Measurements from ENCODE around the gene NKTR. TPM values are rescaled to one million over a fixed set of nuclear protein-coding genes. Genes with fewer than 3 reads are reported as not detected.

The NKTR gene
- total and polyA plus RNA-seq, 9 of the 15 experiments (the other 6 are each of a cell fraction or from before 2014, with no cell fraction given) = 19.7 to 123 (median 92.6) TPM

DNA sequence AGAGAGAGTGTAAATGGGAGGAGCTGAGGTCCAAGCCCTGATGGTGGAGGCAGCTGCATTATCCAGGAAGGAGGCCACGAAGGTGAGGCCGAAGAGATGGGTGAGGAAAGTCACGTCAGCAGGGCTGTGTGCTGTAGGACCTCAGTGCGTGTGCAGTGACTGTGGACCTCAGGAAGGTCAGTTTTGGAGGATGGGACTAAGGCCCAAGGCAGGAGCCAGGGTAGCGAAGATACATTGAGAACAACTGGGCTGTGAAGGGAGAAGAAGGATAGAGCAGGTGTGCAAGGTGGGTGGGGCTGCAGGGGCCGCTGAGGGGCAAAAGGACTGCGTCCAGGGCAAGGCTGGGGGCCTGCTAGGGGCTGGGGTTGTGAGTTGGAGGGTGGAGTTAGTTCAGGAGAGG is 89.7 kb downstream of the NKTR start:
- H3K4me1 ChIP-seq (replicated peaks in 1 of 2; ENCODE audit: control insufficient read depth in 2 of 2, insufficient read depth in 2 of 2, low read length in 2 of 2) = peaks cover 0 to 21% of the 10 kb centered on the region in 2 experiments; a peak in 2 of 5 replicates
- no TSS peak for BruUV-seq (replicated peaks)
- ATAC-seq (no peak), DNase-seq (ENCODE audit: extremely low read depth in 1 of 4, low spot score in 3 of 4) (no peak), FAIRE-seq (no peak)
- H3K9me3 ChIP-seq (replicated peaks; ENCODE audit: control insufficient read depth, insufficient read depth, low read depth, low read length) = no peaks in the 10 kb centered on the region
- CTCF ChIA-PET (ENCODE audit: low intra/inter-chr PET ratio) = no interaction called here
- H3K4me2 ChIP-seq (ENCODE audit: insufficient read depth, low read length) = no peak overlapping the region
- in situ Hi-C loops (cut with MboI) = no loop called here
- H3K79me2 ChIP-seq (ENCODE audit: control insufficient read depth, insufficient read depth, low read length) = no peaks in the 10 kb centered on the region
- no peak overlapping the region for H2AFZ ChIP-seq (ENCODE audit: low read depth, low read length)
- no peak overlapping the region for H3K9ac ChIP-seq (ENCODE audit: insufficient read depth in 1 of 2, low read depth in 2 of 2, low read length in 2 of 2)
- peaks cover 19% of the 10 kb centered on the region; the same call in 1 of the 2 replicates for H4K20me1 ChIP-seq (replicated peaks; ENCODE audit: control insufficient read depth, insufficient read depth, low read length)
- TF ChIP-seq NRF1 (conservative IDR thresholded peaks at IDR 0.05 in 1 of 2, IDR thresholded peaks at IDR 0.05 in 1 of 2) (no peak), ZNF184 (CRISPR knock-in tag; IDR thresholded peaks at IDR 0.05) (no peak), HDGF (IDR thresholded peaks at IDR 0.05) (no peak), ZBTB7A (IDR thresholded peaks at IDR 0.05; ENCODE audit: borderline replicate concordance, control insufficient read depth, low read depth, low read length) (no peak), SAFB (IDR thresholded peaks at IDR 0.05; ENCODE audit: borderline replicate concordance, low read depth, low read length) (no peak), ZNF830 (CRISPR knock-in tag; IDR thresholded peaks at IDR 0.05) (no peak), RBBP5 (IDR thresholded peaks at IDR 0.05; ENCODE audit: borderline replicate concordance, insufficient read depth, low read length, poor library complexity, severe bottlenecking) (no peak), ZNF274 (IDR thresholded peaks at IDR 0.05; ENCODE audit: borderline replicate concordance, low read depth, low read length) (no peak)
- TF ChIP-seq, protein P1, sequence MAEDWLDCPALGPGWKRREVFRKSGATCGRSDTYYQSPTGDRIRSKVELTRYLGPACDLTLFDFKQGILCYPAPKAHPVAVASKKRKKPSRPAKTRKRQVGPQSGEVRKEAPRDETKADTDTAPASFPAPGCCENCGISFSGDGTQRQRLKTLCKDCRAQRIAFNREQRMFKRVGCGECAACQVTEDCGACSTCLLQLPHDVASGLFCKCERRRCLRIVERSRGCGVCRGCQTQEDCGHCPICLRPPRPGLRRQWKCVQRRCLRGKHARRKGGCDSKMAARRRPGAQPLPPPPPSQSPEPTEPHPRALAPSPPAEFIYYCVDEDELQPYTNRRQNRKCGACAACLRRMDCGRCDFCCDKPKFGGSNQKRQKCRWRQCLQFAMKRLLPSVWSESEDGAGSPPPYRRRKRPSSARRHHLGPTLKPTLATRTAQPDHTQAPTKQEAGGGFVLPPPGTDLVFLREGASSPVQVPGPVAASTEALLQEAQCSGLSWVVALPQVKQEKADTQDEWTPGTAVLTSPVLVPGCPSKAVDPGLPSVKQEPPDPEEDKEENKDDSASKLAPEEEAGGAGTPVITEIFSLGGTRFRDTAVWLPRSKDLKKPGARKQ (CRISPR knock-in tag; IDR thresholded peaks at IDR 0.05) = no peak
- TF ChIP-seq, protein P2, sequence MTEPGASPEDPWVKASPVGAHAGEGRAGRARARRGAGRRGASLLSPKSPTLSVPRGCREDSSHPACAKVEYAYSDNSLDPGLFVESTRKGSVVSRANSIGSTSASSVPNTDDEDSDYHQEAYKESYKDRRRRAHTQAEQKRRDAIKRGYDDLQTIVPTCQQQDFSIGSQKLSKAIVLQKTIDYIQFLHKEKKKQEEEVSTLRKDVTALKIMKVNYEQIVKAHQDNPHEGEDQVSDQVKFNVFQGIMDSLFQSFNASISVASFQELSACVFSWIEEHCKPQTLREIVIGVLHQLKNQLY (CRISPR knock-in tag; conservative IDR thresholded peaks at IDR 0.05) = no peak
- TF ChIP-seq, protein P3, sequence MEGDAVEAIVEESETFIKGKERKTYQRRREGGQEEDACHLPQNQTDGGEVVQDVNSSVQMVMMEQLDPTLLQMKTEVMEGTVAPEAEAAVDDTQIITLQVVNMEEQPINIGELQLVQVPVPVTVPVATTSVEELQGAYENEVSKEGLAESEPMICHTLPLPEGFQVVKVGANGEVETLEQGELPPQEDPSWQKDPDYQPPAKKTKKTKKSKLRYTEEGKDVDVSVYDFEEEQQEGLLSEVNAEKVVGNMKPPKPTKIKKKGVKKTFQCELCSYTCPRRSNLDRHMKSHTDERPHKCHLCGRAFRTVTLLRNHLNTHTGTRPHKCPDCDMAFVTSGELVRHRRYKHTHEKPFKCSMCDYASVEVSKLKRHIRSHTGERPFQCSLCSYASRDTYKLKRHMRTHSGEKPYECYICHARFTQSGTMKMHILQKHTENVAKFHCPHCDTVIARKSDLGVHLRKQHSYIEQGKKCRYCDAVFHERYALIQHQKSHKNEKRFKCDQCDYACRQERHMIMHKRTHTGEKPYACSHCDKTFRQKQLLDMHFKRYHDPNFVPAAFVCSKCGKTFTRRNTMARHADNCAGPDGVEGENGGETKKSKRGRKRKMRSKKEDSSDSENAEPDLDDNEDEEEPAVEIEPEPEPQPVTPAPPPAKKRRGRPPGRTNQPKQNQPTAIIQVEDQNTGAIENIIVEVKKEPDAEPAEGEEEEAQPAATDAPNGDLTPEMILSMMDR (IDR thresholded peaks at IDR 0.05 in 2 of 3, conservative IDR thresholded peaks at IDR 0.05 in 1 of 3; ENCODE audit: insufficient read depth in 2 of 3, low read depth in 1 of 3, low read length in 3 of 3) = no peak
- H3K27me3 ChIP-seq (ENCODE audit: control insufficient read depth in 2 of 2, insufficient read depth in 2 of 2, low read length in 2 of 2) = peaks cover 31 to 78% of the 10 kb centered on the region in 2 experiments
- POLR2A ChIA-PET = interaction anchor here (0.6 to 1.3 kb wide), 3 partner anchors 15 to 1001 kb away, joined by 3 to 6 read pairs (median 4); no protein-coding TSS in a partner anchor
- 2% methylated on average over 7 of the region's 7 CpGs for WGBS (ENCODE audit: insufficient coverage, low coverage, missing lambda C conversion rate)
- intact Hi-C loops (cut with micrococcal nuclease) = no loop called here
- H3K27ac ChIP-seq (ENCODE audit: extremely low read depth, low read depth, low read length) = no peak overlapping the region
- peaks cover 5% of the 10 kb centered on the region for H3K9me1 ChIP-seq (ENCODE audit: control insufficient read depth, insufficient read depth, low read length)
- H3K4me3 ChIP-seq = no peak overlapping the region
- no peaks in the 10 kb centered on the region for H3K36me3 ChIP-seq (ENCODE audit: control insufficient read depth, insufficient read depth, low read length)

Data from K562 (cell line).